ENCODE data around the gene NTRK3.

Gene NTRK3

DNA sequence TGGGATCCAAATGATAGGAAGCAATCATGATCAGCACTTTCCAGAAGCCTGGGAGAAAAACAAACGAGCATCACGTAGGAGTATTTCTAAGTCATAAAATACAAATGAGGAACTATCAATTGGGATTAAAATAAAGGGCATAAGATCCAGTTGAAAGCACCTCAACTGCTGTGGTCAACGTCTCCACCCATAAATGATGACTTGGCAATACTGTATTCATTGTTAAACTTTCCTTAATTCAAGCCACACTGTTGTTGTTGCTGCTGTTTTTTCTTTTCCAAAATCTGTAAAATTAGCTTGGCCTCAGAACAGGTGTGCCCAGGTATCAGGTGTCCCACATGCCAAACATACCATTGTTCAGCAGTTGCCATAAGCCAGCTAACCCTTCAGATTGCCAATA lies 395.8 kb downstream of the NTRK3 start:
- no peak for DNase-seq (ENCODE audit: low read depth)
- no peak overlapping the region for H3K4me3 ChIP-seq (ENCODE audit: low read depth, low read length)
- TF ChIP-seq, protein P1, sequence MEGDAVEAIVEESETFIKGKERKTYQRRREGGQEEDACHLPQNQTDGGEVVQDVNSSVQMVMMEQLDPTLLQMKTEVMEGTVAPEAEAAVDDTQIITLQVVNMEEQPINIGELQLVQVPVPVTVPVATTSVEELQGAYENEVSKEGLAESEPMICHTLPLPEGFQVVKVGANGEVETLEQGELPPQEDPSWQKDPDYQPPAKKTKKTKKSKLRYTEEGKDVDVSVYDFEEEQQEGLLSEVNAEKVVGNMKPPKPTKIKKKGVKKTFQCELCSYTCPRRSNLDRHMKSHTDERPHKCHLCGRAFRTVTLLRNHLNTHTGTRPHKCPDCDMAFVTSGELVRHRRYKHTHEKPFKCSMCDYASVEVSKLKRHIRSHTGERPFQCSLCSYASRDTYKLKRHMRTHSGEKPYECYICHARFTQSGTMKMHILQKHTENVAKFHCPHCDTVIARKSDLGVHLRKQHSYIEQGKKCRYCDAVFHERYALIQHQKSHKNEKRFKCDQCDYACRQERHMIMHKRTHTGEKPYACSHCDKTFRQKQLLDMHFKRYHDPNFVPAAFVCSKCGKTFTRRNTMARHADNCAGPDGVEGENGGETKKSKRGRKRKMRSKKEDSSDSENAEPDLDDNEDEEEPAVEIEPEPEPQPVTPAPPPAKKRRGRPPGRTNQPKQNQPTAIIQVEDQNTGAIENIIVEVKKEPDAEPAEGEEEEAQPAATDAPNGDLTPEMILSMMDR (IDR thresholded peaks at IDR 0.05; ENCODE audit: control insufficient read depth, extremely low read depth, insufficient read depth): no peak

DNA sequence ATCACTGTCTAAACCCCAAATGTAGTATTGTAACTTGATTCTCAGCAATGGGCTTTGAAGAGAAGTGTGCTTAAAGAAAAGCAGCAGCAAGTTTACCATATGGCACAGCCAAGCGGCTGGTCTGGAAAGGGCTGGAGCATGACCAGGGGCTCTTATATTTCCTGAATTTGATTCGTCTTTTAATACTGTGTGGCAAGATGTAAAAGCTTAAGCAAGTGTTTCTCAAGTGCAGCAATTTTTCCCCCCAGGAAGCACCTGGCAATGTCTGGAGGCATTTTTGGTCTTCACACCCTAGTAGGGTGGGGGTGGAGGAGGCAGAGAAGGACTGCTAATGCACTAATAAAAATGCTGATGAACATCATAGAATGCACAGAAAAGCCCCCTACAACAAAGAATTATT lies 397.9 kb downstream of the NTRK3 start:
- TF ChIP-seq, protein P1 (IDR thresholded peaks at IDR 0.05; ENCODE audit: control insufficient read depth, extremely low read depth, insufficient read depth): no peak
- no peak for DNase-seq (ENCODE audit: low read depth)
- no peak overlapping the region for H3K4me3 ChIP-seq (ENCODE audit: low read depth, low read length)

DNA sequence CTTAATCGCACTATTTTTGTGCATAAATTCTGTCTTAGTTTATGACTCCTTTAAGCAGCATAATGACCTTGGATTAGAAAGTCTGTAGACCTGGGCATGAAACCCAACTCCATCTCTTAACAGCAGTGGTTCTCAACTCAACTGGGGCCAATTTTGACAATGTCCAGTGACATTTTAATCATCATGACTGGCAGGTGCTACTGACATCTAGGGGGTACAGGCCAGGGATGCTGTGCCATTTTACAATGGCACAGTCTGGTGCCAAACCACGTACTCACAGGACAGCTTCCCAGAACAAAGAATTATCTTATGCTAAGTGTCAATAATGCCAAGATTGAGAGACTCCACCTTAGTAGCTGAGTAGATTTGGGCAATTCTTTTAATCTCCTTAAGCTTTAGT lies 405.0 kb downstream of the NTRK3 start:
- DNase-seq (ENCODE audit: low read depth): no peak
- TF ChIP-seq, protein P1 (IDR thresholded peaks at IDR 0.05; ENCODE audit: control insufficient read depth, extremely low read depth, insufficient read depth): no peak
- H3K4me3 ChIP-seq (ENCODE audit: low read depth, low read length): no peak overlapping the region

DNA sequence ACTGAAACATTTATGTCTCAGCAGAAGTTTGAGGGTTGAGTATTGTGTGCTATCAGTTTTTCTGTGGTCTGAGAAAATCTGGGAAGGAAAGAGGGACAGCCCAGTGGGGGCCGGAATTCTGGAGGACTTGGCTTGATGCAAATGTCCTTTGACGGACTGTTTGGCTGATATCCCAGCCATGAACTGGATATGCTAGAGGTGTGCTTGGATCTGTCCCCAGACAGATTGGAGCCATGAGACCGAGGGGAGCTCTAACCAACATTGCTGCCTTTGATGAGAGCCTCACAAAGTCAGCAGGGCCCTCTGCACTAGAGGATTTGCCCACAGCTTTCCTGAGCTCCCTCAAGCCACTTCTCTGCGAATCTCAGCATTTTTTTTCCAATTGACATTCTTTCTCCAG lies 405.6 kb downstream of the NTRK3 start:
- TF ChIP-seq, protein P1 (IDR thresholded peaks at IDR 0.05; ENCODE audit: control insufficient read depth, extremely low read depth, insufficient read depth): no peak
- no peak overlapping the region for H3K4me3 ChIP-seq (ENCODE audit: low read depth, low read length)
- no peak for DNase-seq (ENCODE audit: low read depth)

DNA sequence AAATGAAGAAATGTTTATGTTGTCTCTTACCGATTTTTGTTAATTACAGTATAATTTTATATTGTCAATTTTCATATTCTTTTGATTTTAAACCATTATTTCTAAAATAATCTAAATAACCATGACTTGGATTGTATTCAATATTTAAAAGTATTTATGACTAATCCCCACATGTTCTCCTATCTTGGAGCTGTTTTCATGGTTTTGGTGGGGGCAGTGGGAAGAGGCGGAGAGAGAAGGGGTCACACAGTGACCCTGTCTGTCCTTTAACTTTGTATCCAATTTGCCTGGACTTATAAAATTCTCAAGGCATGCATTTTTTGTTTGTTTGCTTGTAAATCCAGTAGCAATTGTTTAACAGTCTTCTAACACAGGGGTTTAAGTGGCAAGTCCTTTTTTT lies 407.4 kb downstream of the NTRK3 start:
- TF ChIP-seq, protein P1 (IDR thresholded peaks at IDR 0.05; ENCODE audit: control insufficient read depth, extremely low read depth, insufficient read depth): no peak

DNA sequence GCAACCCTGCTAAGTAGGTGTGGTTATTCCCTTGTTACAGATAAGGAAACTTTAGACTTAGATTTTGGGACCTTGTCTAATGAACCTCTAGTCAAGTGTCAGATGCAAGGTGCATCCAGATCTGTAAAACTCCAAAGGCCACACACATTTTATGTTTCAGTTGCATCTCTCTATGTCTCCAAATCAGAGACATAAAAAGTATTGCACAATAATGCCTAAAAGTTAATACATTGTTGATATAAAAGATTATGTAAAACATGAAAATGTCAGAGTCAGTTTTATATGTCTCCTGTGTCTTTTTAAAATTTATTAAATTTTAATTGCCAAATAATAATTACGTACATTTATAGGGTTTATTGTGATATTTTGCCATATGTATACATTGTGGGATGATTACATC lies 408.5 kb downstream of the NTRK3 start:
- TF ChIP-seq, protein P1 (IDR thresholded peaks at IDR 0.05; ENCODE audit: control insufficient read depth, extremely low read depth, insufficient read depth): no peak
- no peak for DNase-seq (ENCODE audit: low read depth)
- no peak overlapping the region for H3K4me3 ChIP-seq (ENCODE audit: low read depth, low read length)

More for the DNA sequence above, 407.4 kb downstream of the NTRK3 start:
- no peak for DNase-seq (ENCODE audit: low read depth)
- no peak overlapping the region for H3K4me3 ChIP-seq (ENCODE audit: low read depth, low read length)

DNA sequence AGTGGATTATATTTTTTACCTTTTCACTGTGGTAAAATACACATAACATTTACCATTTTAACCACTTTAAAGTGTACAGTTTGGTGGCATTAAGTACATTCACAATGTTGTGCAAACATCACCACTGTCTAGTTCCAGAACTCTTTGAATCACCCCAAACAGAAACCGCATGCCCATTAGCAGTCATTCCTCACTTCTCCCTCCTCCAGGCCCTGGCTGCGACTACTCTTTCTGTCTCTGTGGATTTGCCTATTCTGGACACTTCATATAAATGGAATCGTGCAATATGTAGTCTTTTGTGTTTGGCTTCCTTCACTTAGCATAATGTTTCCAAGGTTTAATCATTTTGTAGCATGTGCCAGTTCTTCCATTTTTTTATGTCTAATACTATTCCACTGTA lies 409.8 kb downstream of the NTRK3 start:
- no peak for DNase-seq (ENCODE audit: low read depth)
- no peak overlapping the region for H3K4me3 ChIP-seq (ENCODE audit: low read depth, low read length)
- TF ChIP-seq, protein P1 (IDR thresholded peaks at IDR 0.05; ENCODE audit: control insufficient read depth, extremely low read depth, insufficient read depth): no peak
